Neural progenitor cell (in vitro differentiated cells): ENCODE data around the gene SHC3. TPM values are rescaled to one million over a fixed set of nuclear protein-coding genes. Genes with fewer than 3 reads are reported as not detected.
A peak's percentile ranks its signal among the peaks of the same experiment; 100 is the strongest.

Experiments used
- DNase-seq: peaks from one replicate; pipeline ENCODE4 v3.0.0-alpha.2; 2016; ENCODE audit warnings: low spot score
- H2AFZ ChIP-seq: fragments of 200-600 bp; sonication (generic); replicated peaks from 2 replicates; pipeline ENCODE4 v1.6.1; 2016; ENCODE audit warnings: antibody characterized with exemption
- H3F3A ChIP-seq: fragments of 200-600 bp; sonication (generic); 2 replicates; pipeline ENCODE4 v1.6.1; 2016; ENCODE audit warnings: antibody characterized with exemption, low read depth
- H3K27ac ChIP-seq: fragments of 200-600 bp; sonication (generic); 2 replicates; pipeline ENCODE4 v1.5.1; 2016; ENCODE audit warnings: mild to moderate bottlenecking
- H3K27me3 ChIP-seq: fragments of 200-600 bp; sonication (generic); 2 replicates; pipeline ENCODE4 v1.6.1; 2016; ENCODE audit warnings: mild to moderate bottlenecking, moderate library complexity
- H3K36me3 ChIP-seq: fragments of 200-600 bp; sonication (generic); 2 replicates; pipeline ENCODE4 v1.5.1; 2016
- H3K4me1 ChIP-seq: fragments of 200-600 bp; sonication (generic); 2 replicates; pipeline ENCODE4 v1.6.1; 2016; ENCODE audit warnings: mixed run types
- H3K4me2 ChIP-seq: fragments of 200-600 bp; sonication (generic); 2 replicates; pipeline ENCODE4 v1.6.1; 2016
- H3K4me3 ChIP-seq: fragments of 200-600 bp; sonication (generic); 2 replicates; pipeline ENCODE4 v1.5.1; 2016
- H3K79me2 ChIP-seq: fragments of 200-600 bp; sonication (generic); 2 replicates; pipeline ENCODE4 v1.6.1; 2016; ENCODE audit warnings: low read depth
- H3K9ac ChIP-seq: fragments of 200-600 bp; sonication (generic); 2 replicates; pipeline ENCODE4 v1.6.1; 2016
- H3K9me3 ChIP-seq: fragments of 200-600 bp; sonication (generic); 2 replicates; pipeline ENCODE4 v1.5.1; 2016; ENCODE audit warnings: low read depth
- H4K20me1 ChIP-seq: fragments of 200-600 bp; sonication (generic); 2 replicates; pipeline ENCODE4 v1.6.1; 2016; ENCODE audit warnings: low read depth
- H3K27ac Mint-ChIP-seq: 3 replicates; pipeline ENCODE4 v1.8.0; 2021; ENCODE audit warnings: mixed read lengths
- H3K27me3 Mint-ChIP-seq: 2 replicates; pipeline ENCODE4 v1.8.0; 2022; ENCODE audit warnings: low read depth, mild to moderate bottlenecking, inconsistent platforms, moderate library complexity, mixed read lengths; ENCODE audit not compliant: insufficient read depth
- H3K36me3 Mint-ChIP-seq: 3 replicates; pipeline ENCODE4 v1.8.0; 2021; ENCODE audit warnings: mixed read lengths
- H3K4me1 Mint-ChIP-seq: 3 replicates; pipeline ENCODE4 v1.8.0; 2021; ENCODE audit warnings: mixed read lengths
- H3K4me3 Mint-ChIP-seq: 3 replicates; pipeline ENCODE4 v1.8.0; 2021; ENCODE audit warnings: mild to moderate bottlenecking, moderate library complexity, mixed read lengths
- H3K9me3 Mint-ChIP-seq: 3 replicates; pipeline ENCODE4 v1.8.0; 2020; ENCODE audit warnings: mixed read lengths
- CTCF ChIP-seq: fragments of 200-600 bp; sonication (generic); IDR thresholded peaks from 2 replicates; pipeline ENCODE4 v1.5.1; 2017; ENCODE audit warnings: antibody characterized with exemption, mild to moderate bottlenecking
- EZH2 ChIP-seq: fragments of 200-600 bp; sonication (generic); IDR thresholded peaks from 2 replicates; pipeline ENCODE4 v1.6.1; 2017; ENCODE audit warnings: antibody characterized with exemption, mild to moderate bottlenecking, moderate library complexity
- EZH2phosphoT487 ChIP-seq: fragments of 200-600 bp; sonication (generic); IDR thresholded peaks from 2 replicates; pipeline ENCODE4 v1.6.1; 2017; ENCODE audit warnings: antibody characterized with exemption
- total RNA-seq: library from RNA; depleted of rRNA; stranded (reverse); fragments of >200 nt; gene quantifications from 2 replicates; pipeline ENCODE4 v1.2.3, GENCODE V29; 2015; ENCODE audit warnings: low replicate concordance

SHC3 gene
- total RNA-seq, 1 donor from 2014 or later = 0.64 TPM

- Histone ChIP-seq H3K4me1 (peaks cover 32% of the 10 kb centered on the region), H3K9me3 (no peaks in the 10 kb centered on the region), H3K79me2 (peaks cover 49% of the 10 kb centered on the region), H3K27me3 (no peaks in the 10 kb centered on the region), H3K27ac (peak within 1 kb of the TSS; percentile 84), H3K9ac (peak within 1 kb of the TSS; percentile 46), H3K4me2 (peak within 1 kb of the TSS; percentile 98), H3K4me3 (peak within 1 kb of the TSS; percentile 95), H3F3A (peaks cover 16% of the 10 kb centered on the region), H3K36me3 (no peaks in the 10 kb centered on the region), H2AFZ (peak within 1 kb of the TSS; percentile 66), H4K20me1 (peaks cover 43% of the 10 kb centered on the region)
- TF ChIP-seq EZH2phosphoT487 (no peak), EZH2 (no peak), CTCF (peak; percentile 34)
- Mint-ChIP-seq H3K36me3 (peaks cover 17% of the 10 kb centered on the region), H3K4me1 (peaks cover 56% of the 10 kb centered on the region), H3K9me3 (peaks cover 3% of the 10 kb centered on the region), H3K27me3 (no peaks in the 10 kb centered on the region), H3K27ac (peak within 1 kb of the TSS; percentile 85), H3K4me3 (peak within 1 kb of the TSS; percentile 97)
- DNase-seq = peak; percentile 89
Measured at GRCh38 chr9:88991066-88992034, 187.3 kb downstream of the SHC3 start, which contains the start of gene S1PR3. S1PR3 (plus strand) TSS chr9:88991468; CDS start chr9:89001201, 9,733 bp downstream.

GRCh38 chr9:88990729-88991065 lies 187.9 kb downstream of the SHC3 start:
- H3K36me3 Mint-ChIP-seq = peaks cover 11% of the 10 kb centered on the region

GRCh38 chr9:88990041-88990728 lies 188.4 kb downstream of the SHC3 start:
- peak overlapping the region; percentile 59 for H3K27ac Mint-ChIP-seq

More at GRCh38 chr9:88990729-88991065, 187.9 kb downstream of the SHC3 start:
- peaks cover 43% of the 10 kb centered on the region for H3K79me2 ChIP-seq
- H3K4me1 Mint-ChIP-seq = peaks cover 51% of the 10 kb centered on the region
- H3K36me3 ChIP-seq = no peaks in the 10 kb centered on the region
- H3K4me1 ChIP-seq = peaks cover 32% of the 10 kb centered on the region
- H3K27me3 ChIP-seq = no peaks in the 10 kb centered on the region
- peak overlapping the region; percentile 97 for H3K4me3 Mint-ChIP-seq
- no peaks in the 10 kb centered on the region for H3K27me3 Mint-ChIP-seq
- H3K27ac ChIP-seq = peak overlapping the region; percentile 84
- H3K9ac ChIP-seq = no peak overlapping the region
- DNase-seq = peak; percentile 84
- TF ChIP-seq EZH2 = no peak
- no peak for TF ChIP-seq EZH2phosphoT487
- TF ChIP-seq CTCF = peak; percentile 43
- peak overlapping the region; percentile 95 for H3K4me3 ChIP-seq
- H2AFZ ChIP-seq = peak overlapping the region; percentile 63
- peak overlapping the region; percentile 85 for H3K27ac Mint-ChIP-seq
- H4K20me1 ChIP-seq = peaks cover 38% of the 10 kb centered on the region
- no peaks in the 10 kb centered on the region for H3K9me3 ChIP-seq
- peaks cover 3% of the 10 kb centered on the region for H3K9me3 Mint-ChIP-seq
- peaks cover 16% of the 10 kb centered on the region for H3F3A ChIP-seq
- peak overlapping the region; percentile 98 for H3K4me2 ChIP-seq

More at GRCh38 chr9:88990041-88990728, 188.4 kb downstream of the SHC3 start:
- no peaks in the 10 kb centered on the region for H3K27me3 Mint-ChIP-seq
- H3K9me3 Mint-ChIP-seq = peaks cover 3% of the 10 kb centered on the region
- Histone ChIP-seq H3K4me3 (peak overlapping the region; percentile 95), H4K20me1 (peaks cover 32% of the 10 kb centered on the region), H3K9me3 (no peaks in the 10 kb centered on the region), H3K27ac (peak overlapping the region; percentile 84), H2AFZ (peak overlapping the region; percentile 63), H3K4me1 (peaks cover 32% of the 10 kb centered on the region), H3K79me2 (peaks cover 38% of the 10 kb centered on the region), H3K4me2 (peak overlapping the region; percentile 98), H3F3A (peaks cover 16% of the 10 kb centered on the region), H3K9ac (no peak overlapping the region), H3K36me3 (no peaks in the 10 kb centered on the region), H3K27me3 (no peaks in the 10 kb centered on the region)
- peak overlapping the region; percentile 97 for H3K4me3 Mint-ChIP-seq
- peak; percentile 73 for DNase-seq
- no peak for TF ChIP-seq EZH2phosphoT487
- no peak for TF ChIP-seq CTCF
- no peak for TF ChIP-seq EZH2
- peaks cover 46% of the 10 kb centered on the region for H3K4me1 Mint-ChIP-seq
- peaks cover 6% of the 10 kb centered on the region for H3K36me3 Mint-ChIP-seq
